HL-60 (cell line): ENCODE data around the gene LYSMD3.
A peak's percentile ranks its signal among the peaks of the same experiment; 100 is the strongest.

ENCODE experiments used
- DNase-seq, 2 experiments: peaks; one replicate each; pipeline ENCODE4 v3.0.0-alpha.2; 2010 to 2020; ENCODE audit warnings: low read depth in 1 of 2, low spot score in 1 of 2
- H3K27ac ChIP-seq: fragments of 250-450 bp; sonication (Bioruptor Pico); replicated peaks from 2 replicates; pipeline ENCODE4 v1.5.1; 2020; ENCODE audit warnings: mild to moderate bottlenecking, moderate library complexity
- H3K27me3 ChIP-seq: fragments of 250-450 bp; sonication (Bioruptor Pico); 2 replicates; pipeline ENCODE4 v1.5.1; 2021; ENCODE audit warnings: mild to moderate bottlenecking, moderate library complexity; ENCODE audit not compliant: insufficient read depth, poor library complexity, severe bottlenecking
- H3K4me3 ChIP-seq: replicated peaks from 2 replicates; pipeline ENCODE4 v1.5.1; 2011; ENCODE audit warnings: mild to moderate bottlenecking, control low read depth, low read length; ENCODE audit not compliant: insufficient read depth
- GABPA ChIP-seq: IDR thresholded peaks from 2 replicates; pipeline ENCODE4 v1.6.1; 2012; ENCODE audit warnings: low read depth
- POLR2AphosphoS5 ChIP-seq: IDR thresholded peaks from 2 replicates; pipeline ENCODE4 v1.6.1; 2012; ENCODE audit warnings: low read depth
- SPI1 ChIP-seq: IDR thresholded peaks from 2 replicates; pipeline ENCODE4 v1.6.1; 2012; ENCODE audit warnings: low read depth, mild to moderate bottlenecking, borderline replicate concordance
- TF ChIP-seq, protein P1 (sequence below): IDR thresholded peaks from one replicate; pipeline ENCODE4 v1.5.1; 2011; ENCODE audit warnings: low read length, control low read depth, inconsistent platforms; ENCODE audit not compliant: insufficient read depth
- TF ChIP-seq, protein P2 (sequence below): IDR thresholded peaks from 2 replicates; pipeline ENCODE4 v1.6.1; 2012; ENCODE audit warnings: low read depth; ENCODE audit not compliant: insufficient replicate concordance

Gene LYSMD3

DNA sequence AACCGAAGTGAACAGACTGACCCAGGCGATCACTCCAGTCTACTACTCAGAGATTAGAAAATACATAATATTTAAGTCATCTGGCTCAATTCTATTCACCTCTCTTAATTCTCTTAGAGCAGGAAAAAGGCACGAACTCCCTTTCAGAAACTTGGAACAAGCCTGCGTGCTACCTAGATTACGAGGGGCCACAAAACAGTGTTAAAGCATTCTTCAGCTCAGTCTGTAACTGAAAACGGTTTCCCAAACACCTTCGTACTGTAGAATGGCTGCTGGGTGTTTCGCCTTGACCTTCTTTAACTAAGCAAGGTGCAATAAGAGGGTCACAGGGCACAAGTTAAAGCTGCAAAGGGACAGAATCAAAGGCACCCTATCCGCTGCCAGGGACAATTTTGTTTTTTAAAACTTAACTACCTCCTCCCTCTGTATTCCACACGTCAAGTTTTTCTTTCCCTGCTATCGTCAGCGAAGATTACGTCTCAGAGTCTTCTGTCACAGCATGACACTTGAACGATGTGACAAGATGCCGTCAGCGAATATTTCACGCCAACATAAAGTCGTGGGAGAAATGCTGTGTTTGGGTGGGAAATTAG lies 687 bp downstream of the LYSMD3 start:
- H3K27ac ChIP-seq: peak overlapping the region; percentile 78
- peak overlapping the region; percentile 92 for H3K4me3 ChIP-seq
- no peaks in the 10 kb centered on the region for H3K27me3 ChIP-seq
- peak in 1 of 2 experiments; percentile 1 for DNase-seq
- TF ChIP-seq, protein P1, sequence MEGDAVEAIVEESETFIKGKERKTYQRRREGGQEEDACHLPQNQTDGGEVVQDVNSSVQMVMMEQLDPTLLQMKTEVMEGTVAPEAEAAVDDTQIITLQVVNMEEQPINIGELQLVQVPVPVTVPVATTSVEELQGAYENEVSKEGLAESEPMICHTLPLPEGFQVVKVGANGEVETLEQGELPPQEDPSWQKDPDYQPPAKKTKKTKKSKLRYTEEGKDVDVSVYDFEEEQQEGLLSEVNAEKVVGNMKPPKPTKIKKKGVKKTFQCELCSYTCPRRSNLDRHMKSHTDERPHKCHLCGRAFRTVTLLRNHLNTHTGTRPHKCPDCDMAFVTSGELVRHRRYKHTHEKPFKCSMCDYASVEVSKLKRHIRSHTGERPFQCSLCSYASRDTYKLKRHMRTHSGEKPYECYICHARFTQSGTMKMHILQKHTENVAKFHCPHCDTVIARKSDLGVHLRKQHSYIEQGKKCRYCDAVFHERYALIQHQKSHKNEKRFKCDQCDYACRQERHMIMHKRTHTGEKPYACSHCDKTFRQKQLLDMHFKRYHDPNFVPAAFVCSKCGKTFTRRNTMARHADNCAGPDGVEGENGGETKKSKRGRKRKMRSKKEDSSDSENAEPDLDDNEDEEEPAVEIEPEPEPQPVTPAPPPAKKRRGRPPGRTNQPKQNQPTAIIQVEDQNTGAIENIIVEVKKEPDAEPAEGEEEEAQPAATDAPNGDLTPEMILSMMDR: no peak
- TF ChIP-seq SPI1 (no peak), POLR2AphosphoS5 (no peak), GABPA (no peak)
- TF ChIP-seq, protein P2, sequence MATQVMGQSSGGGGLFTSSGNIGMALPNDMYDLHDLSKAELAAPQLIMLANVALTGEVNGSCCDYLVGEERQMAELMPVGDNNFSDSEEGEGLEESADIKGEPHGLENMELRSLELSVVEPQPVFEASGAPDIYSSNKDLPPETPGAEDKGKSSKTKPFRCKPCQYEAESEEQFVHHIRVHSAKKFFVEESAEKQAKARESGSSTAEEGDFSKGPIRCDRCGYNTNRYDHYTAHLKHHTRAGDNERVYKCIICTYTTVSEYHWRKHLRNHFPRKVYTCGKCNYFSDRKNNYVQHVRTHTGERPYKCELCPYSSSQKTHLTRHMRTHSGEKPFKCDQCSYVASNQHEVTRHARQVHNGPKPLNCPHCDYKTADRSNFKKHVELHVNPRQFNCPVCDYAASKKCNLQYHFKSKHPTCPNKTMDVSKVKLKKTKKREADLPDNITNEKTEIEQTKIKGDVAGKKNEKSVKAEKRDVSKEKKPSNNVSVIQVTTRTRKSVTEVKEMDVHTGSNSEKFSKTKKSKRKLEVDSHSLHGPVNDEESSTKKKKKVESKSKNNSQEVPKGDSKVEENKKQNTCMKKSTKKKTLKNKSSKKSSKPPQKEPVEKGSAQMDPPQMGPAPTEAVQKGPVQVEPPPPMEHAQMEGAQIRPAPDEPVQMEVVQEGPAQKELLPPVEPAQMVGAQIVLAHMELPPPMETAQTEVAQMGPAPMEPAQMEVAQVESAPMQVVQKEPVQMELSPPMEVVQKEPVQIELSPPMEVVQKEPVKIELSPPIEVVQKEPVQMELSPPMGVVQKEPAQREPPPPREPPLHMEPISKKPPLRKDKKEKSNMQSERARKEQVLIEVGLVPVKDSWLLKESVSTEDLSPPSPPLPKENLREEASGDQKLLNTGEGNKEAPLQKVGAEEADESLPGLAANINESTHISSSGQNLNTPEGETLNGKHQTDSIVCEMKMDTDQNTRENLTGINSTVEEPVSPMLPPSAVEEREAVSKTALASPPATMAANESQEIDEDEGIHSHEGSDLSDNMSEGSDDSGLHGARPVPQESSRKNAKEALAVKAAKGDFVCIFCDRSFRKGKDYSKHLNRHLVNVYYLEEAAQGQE: no peak

DNA sequence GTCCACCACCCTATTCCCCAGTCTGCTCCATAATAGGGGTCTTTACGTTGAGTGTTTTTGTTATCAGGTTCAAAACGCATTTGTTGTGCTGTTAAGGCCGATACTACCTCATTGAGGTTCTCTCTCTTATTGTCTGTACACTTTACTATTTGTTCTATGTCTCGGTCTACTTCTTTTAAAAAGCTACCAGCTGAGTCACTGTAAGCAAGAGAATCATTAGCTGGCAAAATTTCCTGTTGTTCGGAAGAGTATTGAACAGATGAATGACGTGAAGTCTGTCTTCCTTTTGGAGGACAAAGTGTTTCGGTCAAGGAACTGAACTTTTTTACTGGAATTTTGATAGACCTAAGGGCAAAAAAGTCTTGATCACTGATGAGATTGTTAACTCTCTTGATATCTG lies 10.3 kb downstream of the LYSMD3 start:
- no peak for DNase-seq
- Histone ChIP-seq H3K27ac (no peak overlapping the region), H3K4me3 (no peak overlapping the region), H3K27me3 (no peaks in the 10 kb centered on the region)
- TF ChIP-seq, protein P1: no peak
- TF ChIP-seq, protein P2: no peak
- TF ChIP-seq POLR2AphosphoS5 (no peak), GABPA (no peak), SPI1 (no peak)

DNA sequence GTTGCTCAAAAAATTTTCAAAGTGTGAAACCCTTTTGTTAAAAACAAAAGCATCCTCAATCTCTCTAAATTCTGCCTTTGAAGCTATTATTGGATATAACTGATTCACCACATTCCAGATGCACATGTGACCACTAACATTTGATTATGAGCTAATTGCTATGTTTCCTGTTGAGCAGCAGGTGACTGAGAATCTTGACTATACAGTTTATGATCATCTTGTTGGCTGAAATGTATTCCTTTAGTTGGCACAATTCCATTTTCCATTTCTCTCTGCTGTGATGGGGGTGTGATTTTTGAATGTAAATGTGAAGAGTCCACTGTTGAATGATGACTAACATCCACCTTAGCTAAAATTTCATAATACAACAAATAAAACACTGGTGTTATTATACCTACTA lies 10.7 kb downstream of the LYSMD3 start:
- Histone ChIP-seq H3K27me3 (no peaks in the 10 kb centered on the region), H3K27ac (no peak overlapping the region), H3K4me3 (no peak overlapping the region)
- DNase-seq: no peak
- TF ChIP-seq, protein P2: no peak
- TF ChIP-seq POLR2AphosphoS5: no peak
- no peak for TF ChIP-seq SPI1
- TF ChIP-seq, protein P1: no peak
- no peak for TF ChIP-seq GABPA
